Astrocyte of the spinal cord (primary cell): ENCODE data around the gene IGSF3.

ENCODE experiments used
- DNase-seq: peaks from one replicate; pipeline ENCODE4 v3.0.0; 2011; ENCODE audit warnings: low read depth, low spot score
- H3K4me3 ChIP-seq: 2 replicates; pipeline ENCODE4 v1.5.1; 2011; ENCODE audit warnings: low read depth, mild to moderate bottlenecking, low read length, moderate library complexity
- CTCF ChIP-seq: IDR thresholded peaks from 2 replicates; pipeline ENCODE4 v1.5.1; 2012; ENCODE audit warnings: low read depth, mild to moderate bottlenecking, low read length, inconsistent platforms
- in situ Hi-C: cut with HindIII; loops from 2 replicates; pipeline ENCODE4 v1.10.0; 2017; ENCODE audit warnings: low sequenced_read_pairs

IGSF3 gene

GRCh38 chr1:116529681-116530080, 137.9 kb downstream of the IGSF3 start:
- no peak for TF ChIP-seq CTCF
- H3K4me3 ChIP-seq: no peak overlapping the region
- in situ Hi-C loops: no loop called here
- no peak for DNase-seq

- in situ Hi-C loops: no loop called here
- DNase-seq: peak; percentile 25
- no peak overlapping the region for H3K4me3 ChIP-seq
- TF ChIP-seq CTCF: no peak
These were observed 138.3 kb downstream of the IGSF3 start for GRCh38 chr1:116529199-116529631.

DNA sequence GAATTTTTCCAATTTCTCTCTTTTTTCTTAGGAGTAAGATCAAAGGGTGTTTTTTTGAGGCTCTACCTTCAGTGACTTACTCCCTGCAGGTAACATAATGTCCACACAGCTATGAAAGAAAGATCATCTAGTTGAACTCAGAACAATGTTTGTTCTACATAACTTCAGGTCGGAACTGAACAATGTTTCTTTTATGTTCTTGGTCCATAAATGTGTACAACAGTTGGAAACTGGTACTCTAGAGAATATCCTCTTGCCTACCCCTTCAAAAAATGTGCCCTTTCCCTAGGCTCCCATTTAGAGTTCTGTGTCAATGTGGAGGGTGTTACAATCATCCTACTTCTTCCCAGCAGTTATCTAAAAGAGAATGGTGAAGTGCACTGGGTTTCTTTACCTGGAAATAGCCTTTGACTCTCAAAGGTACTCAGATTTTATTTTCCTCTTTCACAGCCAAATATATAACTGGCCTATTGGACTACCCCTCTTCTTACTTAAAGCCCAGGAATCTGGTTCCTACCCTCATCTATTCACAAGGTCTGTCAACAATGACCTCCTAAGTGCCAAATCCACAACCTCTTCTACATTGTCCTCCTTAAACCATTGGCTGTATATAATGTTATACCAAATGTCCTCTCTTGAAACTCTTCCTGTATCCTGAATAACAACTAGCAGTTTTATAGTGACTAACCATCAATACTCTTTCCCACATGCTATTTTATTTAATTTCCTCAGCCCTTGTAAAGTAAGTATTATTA, 139.0 kb downstream of the IGSF3 start:
- H3K4me3 ChIP-seq: no peak overlapping the region
- no peak for TF ChIP-seq CTCF
- in situ Hi-C loops: no loop called here
- no peak for DNase-seq

DNA sequence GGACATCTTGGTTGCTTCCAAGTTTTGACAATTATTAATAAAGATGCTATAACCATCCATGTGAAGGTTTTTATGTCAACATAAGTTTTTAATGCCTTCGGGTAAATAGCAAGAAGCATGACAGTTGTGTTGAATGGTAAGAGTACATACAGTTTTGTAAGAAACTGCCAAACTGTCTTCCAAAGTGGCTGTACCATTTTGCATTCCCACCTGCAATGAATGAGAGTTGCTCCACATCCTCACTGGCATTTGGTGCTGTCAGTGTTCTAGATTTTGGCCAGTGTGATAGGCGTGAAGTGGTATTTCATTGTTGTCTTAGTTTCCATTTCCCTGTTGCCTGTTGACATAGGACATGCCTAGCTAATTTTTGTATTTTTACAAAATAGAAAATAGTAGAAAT, 142.1 kb downstream of the IGSF3 start:
- TF ChIP-seq CTCF: no peak
- in situ Hi-C loops: no loop called here
- no peak for DNase-seq
- H3K4me3 ChIP-seq: no peak overlapping the region
